ENCODE measurements around the gene ZMYND10. TPM values are rescaled to one million over a fixed set of nuclear protein-coding genes. Genes with fewer than 3 reads are reported as not detected.

Gene ZMYND10
- total and polyA plus RNA-seq, 2 experiments from 2014 or later: 0.29 to 0.31 TPM

GRCh38 chr3:50297896-50298725, 47.4 kb downstream of the ZMYND10 start:
- no peaks in the 10 kb centered on the region; the same call in 2 of the 3 replicates for H3K9me3 Mint-ChIP-seq
- Histone ChIP-seq H3K4me1 (ENCODE audit: insufficient read depth) (peaks cover 21% of the 10 kb centered on the region), H2AFZ (peak overlapping the region; percentile 100; the same call in 1 of the 2 replicates), H3K4me3 (peak overlapping the region; percentile 97), H3K36me3 (ENCODE audit: insufficient read depth) (no peaks in the 10 kb centered on the region), H3K9me2 (ENCODE audit: insufficient read depth) (no peaks in the 10 kb centered on the region), H3K27ac (ENCODE audit: low read depth) (no peak overlapping the region), H3K4me2 (peak overlapping the region; percentile 97), H3K79me2 (replicated peaks; ENCODE audit: insufficient read depth) (no peaks in the 10 kb centered on the region), H4K20me1 (replicated peaks; ENCODE audit: insufficient read depth) (no peaks in the 10 kb centered on the region), H3K27me3 (ENCODE audit: insufficient read depth) (no peaks in the 10 kb centered on the region), H3F3A (replicated peaks; ENCODE audit: low read depth) (peaks cover 14% of the 10 kb centered on the region)
- H3K27me3 Mint-ChIP-seq (ENCODE audit: insufficient read depth, low read depth, poor library complexity): peaks cover 22% of the 10 kb centered on the region
- TF ChIP-seq STAT1 (IDR thresholded peaks at IDR 0.05; ENCODE audit: unreplicated experiment): no peak
- no peak for TF ChIP-seq EZH2phosphoT487 (IDR thresholded peaks at IDR 0.05; ENCODE audit: unreplicated experiment)
- TF ChIP-seq EZH2 (IDR thresholded peaks at IDR 0.05; ENCODE audit: low read depth, unreplicated experiment): no peak
- no peak for TF ChIP-seq ZNF462 (CRISPR knock-in tag; IDR thresholded peaks at IDR 0.05)
- TF ChIP-seq NANOG (IDR thresholded peaks at IDR 0.05; ENCODE audit: borderline replicate concordance): no peak
- TF ChIP-seq ETS1 (IDR thresholded peaks at IDR 0.05): no peak
- no peak for TF ChIP-seq CREB1 (CRISPR knock-in tag; IDR thresholded peaks at IDR 0.05; ENCODE audit: low read depth)
- TF ChIP-seq CTCF (conservative IDR thresholded peaks at IDR 0.05; ENCODE audit: low read depth in 2 of 2): no peak; a peak in 1 of 4 replicates
- no peak for TF ChIP-seq REST (IDR thresholded peaks at IDR 0.05; ENCODE audit: unreplicated experiment)
- no peak for TF ChIP-seq JUNB (IDR thresholded peaks at IDR 0.05; ENCODE audit: unreplicated experiment)
- no peak for TF ChIP-seq ZNF331 (CRISPR knock-in tag; IDR thresholded peaks at IDR 0.05; ENCODE audit: low read depth)
- no peak for TF ChIP-seq ZNF114 (CRISPR knock-in tag; IDR thresholded peaks at IDR 0.05)
- TF ChIP-seq POLR2AphosphoS5 (IDR thresholded peaks at IDR 0.05; ENCODE audit: low read depth): no peak
- H3K4me1 Mint-ChIP-seq: peaks cover 20% of the 10 kb centered on the region
- H3K36me3 Mint-ChIP-seq (ENCODE audit: low read depth): no peaks in the 10 kb centered on the region
- H3K27ac Mint-ChIP-seq: no peak overlapping the region
- DNase-seq (ENCODE audit: low spot score): peak; percentile 32
- ATAC-seq: no peak
- peak overlapping the region; percentile 98 for H3K4me3 Mint-ChIP-seq

All from GM23338 (cell line).